ENCODE measurements around the gene DDX4.
"Not testable (repeated sequence)": the region's sequence is repeated elsewhere in the genome, so short reads cannot be mapped to it uniquely, and the experiment has no call there.

The DDX4 gene

GRCh38 chr5:55737793-55738192, at the start of gene DDX4:
TSS of gene DDX4 (plus strand) at chr5:55738061. CDS start at chr5:55738964, 903 bp downstream.
- DNase-seq (ENCODE audit: extremely low read depth in 1 of 2, low read depth in 1 of 2), result no peak

- DNase-seq (ENCODE audit: extremely low read depth in 1 of 2, low read depth in 1 of 2), result no peak
Observed at GRCh38 chr5:55691265-55692105, 46.4 kb upstream of the DDX4 start.

GRCh38 chr5:55692106-55692417, 45.8 kb upstream of the DDX4 start:
- no peak for DNase-seq (ENCODE audit: extremely low read depth in 1 of 2, low read depth in 1 of 2)

GRCh38 chr5:55692509-55692908, 45.4 kb upstream of the DDX4 start:
- no peak for DNase-seq (ENCODE audit: extremely low read depth in 1 of 2, low read depth in 1 of 2)

- DNase-seq (ENCODE audit: extremely low read depth in 1 of 2, low read depth in 1 of 2), result no peak
Observed at GRCh38 chr5:55694152-55694830, 43.6 kb upstream of the DDX4 start.

GRCh38 chr5:55696704-55697103, 41.2 kb upstream of the DDX4 start:
- not testable (repeated sequence) for DNase-seq (ENCODE audit: extremely low read depth in 1 of 2, low read depth in 1 of 2)

- DNase-seq (ENCODE audit: extremely low read depth in 1 of 2, low read depth in 1 of 2), result no peak
Observed at GRCh38 chr5:55699041-55699688, 38.7 kb upstream of the DDX4 start.

- DNase-seq (ENCODE audit: extremely low read depth in 1 of 2, low read depth in 1 of 2), result no peak
Observed at GRCh38 chr5:55700745-55701144, 37.1 kb upstream of the DDX4 start.

- DNase-seq (ENCODE audit: extremely low read depth in 1 of 2, low read depth in 1 of 2), result no peak
Observed at GRCh38 chr5:55701462-55702103, 36.3 kb upstream of the DDX4 start.

- no peak for DNase-seq (ENCODE audit: extremely low read depth in 1 of 2, low read depth in 1 of 2)
Observed at GRCh38 chr5:55702598-55703345, 35.1 kb upstream of the DDX4 start.

- no peak for DNase-seq (ENCODE audit: extremely low read depth in 1 of 2, low read depth in 1 of 2)
Observed at GRCh38 chr5:55706230-55706629, 31.6 kb upstream of the DDX4 start.

- no peak for DNase-seq (ENCODE audit: extremely low read depth in 1 of 2, low read depth in 1 of 2)
Observed at GRCh38 chr5:55708732-55709131, 29.1 kb upstream of the DDX4 start.

GRCh38 chr5:55711507-55712022, 26.3 kb upstream of the DDX4 start:
- no peak for DNase-seq (ENCODE audit: extremely low read depth in 1 of 2, low read depth in 1 of 2)

GRCh38 chr5:55712023-55712859, 25.6 kb upstream of the DDX4 start, which contains the start of gene SLC38A9:
TSS of gene SLC38A9 (minus strand) at chr5:55712324. CDS start at chr5:55697958, 14,366 bp downstream.
- DNase-seq (ENCODE audit: extremely low read depth in 1 of 2, low read depth in 1 of 2), result peak; percentile 80 to 86

- DNase-seq (ENCODE audit: extremely low read depth in 1 of 2, low read depth in 1 of 2), result no peak
Observed at GRCh38 chr5:55713871-55714270, 24.0 kb upstream of the DDX4 start.

- DNase-seq (ENCODE audit: extremely low read depth in 1 of 2, low read depth in 1 of 2), result no peak
Observed at GRCh38 chr5:55714339-55714738, 23.5 kb upstream of the DDX4 start.

GRCh38 chr5:55714749-55715148, 23.1 kb upstream of the DDX4 start:
- DNase-seq (ENCODE audit: extremely low read depth in 1 of 2, low read depth in 1 of 2), result no peak

GRCh38 chr5:55715519-55716078, 22.3 kb upstream of the DDX4 start:
- DNase-seq (ENCODE audit: extremely low read depth in 1 of 2, low read depth in 1 of 2), result no peak

- DNase-seq (ENCODE audit: extremely low read depth in 1 of 2, low read depth in 1 of 2), result not testable (repeated sequence)
Observed at GRCh38 chr5:55719026-55719425, 18.8 kb upstream of the DDX4 start.
